HPDE6-E6E7 (cell line): ENCODE measurements around the gene BRF1.

Experiments
- DNase-seq: peaks from one replicate; pipeline ENCODE4 v3.0.0; 2011; ENCODE audit warnings: missing footprints; ENCODE audit errors: extremely low spot score

Gene BRF1

DNA sequence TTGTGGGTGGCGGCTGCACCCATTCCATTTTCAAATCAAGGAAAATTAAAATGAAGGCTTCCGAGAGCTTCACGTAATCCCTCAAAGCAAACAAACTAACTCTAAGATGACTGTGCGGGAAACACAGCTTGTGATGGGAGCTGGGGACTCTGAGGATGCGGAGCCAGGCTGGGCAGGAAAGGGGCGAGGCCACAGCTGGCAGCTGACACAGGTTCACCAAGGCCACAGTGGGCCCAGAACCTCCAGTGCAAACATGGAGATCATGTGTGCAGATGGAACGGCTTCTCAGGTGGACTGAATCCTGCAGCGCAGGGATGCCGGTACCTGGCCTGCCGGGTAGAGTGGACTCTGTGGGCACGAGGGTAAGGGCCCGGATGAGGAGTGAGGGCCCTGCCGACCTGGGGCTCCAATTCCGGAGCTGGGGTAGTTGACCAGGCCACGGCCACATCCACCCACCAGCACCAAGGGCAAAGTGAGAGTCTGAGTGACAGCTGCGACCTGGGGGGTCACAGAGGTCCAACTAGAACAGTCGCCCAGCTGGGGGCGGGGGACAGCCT is 71.6 kb downstream of the BRF1 start:
- no peak for DNase-seq

DNA sequence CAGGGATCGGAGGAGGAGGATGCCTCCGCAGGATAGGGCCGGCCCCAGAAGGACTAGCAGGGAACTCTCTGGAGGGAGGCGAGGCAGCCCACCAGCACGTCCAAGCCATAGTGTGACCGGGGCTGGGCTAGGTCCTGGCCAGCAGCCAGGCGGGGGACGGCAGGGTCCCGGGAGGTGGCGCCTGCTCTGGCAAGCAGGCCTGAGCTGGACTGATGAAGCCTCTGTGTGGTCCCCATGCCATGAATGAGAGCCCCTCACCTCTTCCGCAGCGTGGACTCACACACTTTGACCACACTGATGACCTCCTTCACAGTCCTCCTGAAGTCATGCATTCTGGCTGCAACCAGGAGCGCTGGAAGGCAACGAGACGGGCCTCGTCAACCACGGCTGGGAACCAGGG is 72.2 kb downstream of the BRF1 start:
- DNase-seq = no peak

DNA sequence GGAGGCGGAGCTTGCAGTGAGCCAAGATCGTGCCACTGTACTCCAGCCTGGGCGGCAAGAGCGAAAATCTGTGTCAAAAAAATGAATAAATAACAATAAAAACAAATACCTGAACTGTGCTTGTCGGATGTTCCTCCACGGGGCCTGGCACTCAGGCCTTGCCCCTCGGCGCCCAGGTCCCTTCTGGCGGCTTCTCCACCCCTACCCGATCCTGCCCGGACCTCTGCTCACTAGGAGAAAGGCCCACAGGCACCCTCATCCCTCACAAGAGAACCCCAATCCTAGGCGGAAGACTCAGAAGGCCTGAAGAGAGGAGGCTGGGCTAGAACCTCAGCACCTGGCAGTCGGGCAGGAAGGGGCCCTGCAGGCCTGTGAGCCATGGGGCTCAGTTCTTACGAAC is 73.5 kb downstream of the BRF1 start:
- no peak for DNase-seq

DNA sequence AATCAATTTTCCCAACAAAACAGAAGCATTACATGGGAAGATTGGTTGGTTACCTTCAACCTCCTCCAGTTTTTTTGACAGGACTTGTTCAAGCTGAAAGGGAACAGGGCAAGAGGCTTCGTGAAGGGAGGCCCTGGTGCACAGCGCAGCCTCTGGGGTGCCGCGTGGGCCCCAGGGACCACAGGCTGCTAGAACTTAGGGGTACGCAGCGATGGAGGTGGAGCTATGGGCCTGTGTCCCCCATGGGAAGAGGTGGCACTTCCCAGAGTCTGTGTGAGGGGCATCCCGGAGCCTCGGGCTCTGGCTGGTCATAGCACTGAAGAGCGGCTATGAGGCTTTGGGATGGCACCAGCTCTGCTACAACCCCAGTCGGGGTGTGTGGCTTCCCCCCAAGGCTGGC is 74.6 kb downstream of the BRF1 start:
- DNase-seq = no peak

- DNase-seq = no peak
Measured at GRCh38 chr14:105224845-105225570, 75.8 kb downstream of the BRF1 start.

DNA sequence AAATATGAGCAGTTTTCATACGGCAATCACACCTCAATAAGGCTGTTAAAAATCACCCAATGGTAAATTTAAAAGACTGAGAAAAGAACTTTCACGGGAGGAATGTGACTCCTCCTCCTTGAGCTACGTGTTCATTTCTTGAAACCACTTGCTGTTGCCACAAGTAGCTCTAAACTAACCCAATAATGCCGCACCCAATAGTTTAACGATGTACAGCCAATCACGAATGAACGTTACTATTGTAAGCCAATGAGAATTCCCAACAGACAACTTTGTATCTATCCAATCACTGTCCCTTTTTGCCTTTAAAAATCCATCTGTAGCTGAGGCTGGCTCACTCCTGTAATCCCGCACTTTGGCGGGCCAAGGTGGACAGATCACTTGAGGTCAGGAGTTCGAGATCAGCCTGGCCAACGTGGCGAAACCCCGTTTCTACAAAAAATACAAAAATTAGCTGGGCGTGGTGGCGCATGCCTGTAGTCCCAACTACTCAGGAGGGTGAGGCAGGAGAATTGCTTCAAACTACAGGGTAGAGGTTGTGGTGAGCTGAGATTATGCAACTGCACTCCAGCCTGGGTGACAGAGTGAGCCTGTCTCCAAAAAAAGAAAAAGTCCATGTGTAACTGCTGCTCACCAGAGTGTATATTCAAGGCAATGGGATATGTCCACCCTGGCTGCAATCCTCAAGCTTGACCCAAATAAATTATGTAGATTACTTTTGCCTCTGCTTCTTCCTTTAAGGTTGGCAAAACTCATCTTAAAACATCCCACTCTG is 76.8 kb downstream of the BRF1 start:
- no peak for DNase-seq

GRCh38 chr14:105223260-105223659 is 77.5 kb downstream of the BRF1 start:
- no peak for DNase-seq

DNA sequence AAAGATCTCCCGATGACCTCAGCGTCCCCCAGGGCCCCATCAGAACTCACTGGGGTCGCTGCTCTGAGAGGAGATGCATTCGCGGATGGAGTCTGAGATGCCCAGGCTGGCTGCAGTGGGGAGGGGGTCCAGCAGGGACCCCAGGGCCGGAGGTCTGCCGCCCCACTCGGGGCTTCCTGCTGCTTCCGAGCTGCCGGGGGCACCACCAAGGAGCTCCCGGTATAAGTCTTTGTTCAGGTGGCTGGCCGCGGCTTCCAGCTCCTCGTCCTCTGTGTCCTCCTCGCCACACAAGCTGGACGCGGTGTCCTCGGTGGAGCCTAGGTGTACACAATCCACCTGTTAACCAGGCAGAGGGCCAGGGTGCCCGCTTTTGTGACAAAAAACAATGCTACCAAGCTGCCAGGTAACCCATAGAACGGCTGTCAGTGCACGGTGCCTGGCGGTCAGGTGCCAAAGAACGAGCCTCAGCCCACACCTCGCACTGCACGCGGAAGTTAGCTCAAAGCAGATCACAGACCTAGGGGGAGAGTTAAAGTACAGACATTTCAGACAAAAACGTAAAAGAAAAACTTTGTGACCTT is 79.1 kb downstream of the BRF1 start:
- DNase-seq = no peak

DNA sequence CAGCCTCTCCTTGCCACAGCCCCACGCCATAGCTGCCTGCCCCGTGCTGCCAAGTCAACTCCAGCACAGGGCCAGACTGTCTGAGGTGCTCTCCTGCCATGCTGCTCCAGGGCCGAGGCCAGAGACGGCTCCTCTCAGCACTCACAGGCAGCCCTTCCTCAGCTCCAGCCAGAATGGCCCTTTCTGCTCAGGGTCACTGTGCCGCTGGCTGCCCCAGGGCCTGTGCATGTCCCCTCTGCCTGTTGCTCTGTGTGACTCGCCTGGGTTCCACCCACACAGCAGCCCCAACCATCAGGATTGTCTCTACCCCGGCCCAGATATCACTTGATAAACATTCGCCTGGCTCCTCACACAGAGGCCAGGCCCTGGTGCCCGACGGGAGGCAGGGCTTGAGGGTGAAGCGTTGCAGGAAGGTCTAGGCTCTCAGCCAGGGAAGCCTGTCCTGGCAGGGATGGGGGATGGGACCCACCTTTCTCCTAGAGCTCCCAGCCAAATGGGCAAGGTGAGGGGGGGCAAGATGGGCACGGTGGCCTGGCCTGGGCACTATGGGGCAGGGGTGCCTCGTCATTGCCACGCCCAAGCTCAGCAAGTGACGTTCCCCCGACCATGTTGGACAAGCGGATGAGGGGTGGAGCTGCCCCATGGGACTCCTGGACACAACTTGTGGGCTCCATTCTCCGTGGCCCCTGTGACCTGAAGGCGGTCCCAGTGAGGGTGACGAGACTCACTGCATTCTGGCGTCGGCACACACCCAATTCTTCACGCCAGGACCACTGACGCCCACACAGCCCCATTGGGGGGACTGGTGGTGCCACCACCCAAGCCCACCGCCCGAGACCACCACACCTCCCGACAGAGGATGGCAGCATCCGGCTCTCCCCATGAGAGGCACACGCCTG is 79.9 kb downstream of the BRF1 start:
- no peak for DNase-seq

DNA sequence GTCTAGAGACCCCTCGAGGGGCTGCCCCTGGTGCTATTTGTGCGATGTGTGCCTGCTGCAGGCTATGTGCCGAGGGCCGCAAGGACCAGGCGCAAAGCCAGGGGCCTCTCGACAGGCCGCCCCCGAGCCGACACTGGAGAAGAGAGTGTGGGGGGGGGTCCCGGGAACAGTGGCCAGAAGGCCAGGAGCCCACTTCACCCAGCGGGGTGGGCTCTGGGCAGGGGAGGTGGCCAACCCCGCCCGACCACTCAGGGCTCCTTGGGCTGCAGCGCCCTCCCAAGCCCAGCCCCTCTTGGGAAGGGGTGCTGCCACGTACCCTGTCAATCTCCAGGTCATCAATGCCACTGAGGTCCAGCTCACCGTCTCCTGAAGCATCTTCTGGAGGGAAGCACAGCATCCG is 81.0 kb downstream of the BRF1 start:
- DNase-seq = no peak

GRCh38 chr14:105219043-105219612 is 81.7 kb downstream of the BRF1 start:
- no peak for DNase-seq

GRCh38 chr14:105218611-105219010 is 82.2 kb downstream of the BRF1 start:
- no peak for DNase-seq

DNA sequence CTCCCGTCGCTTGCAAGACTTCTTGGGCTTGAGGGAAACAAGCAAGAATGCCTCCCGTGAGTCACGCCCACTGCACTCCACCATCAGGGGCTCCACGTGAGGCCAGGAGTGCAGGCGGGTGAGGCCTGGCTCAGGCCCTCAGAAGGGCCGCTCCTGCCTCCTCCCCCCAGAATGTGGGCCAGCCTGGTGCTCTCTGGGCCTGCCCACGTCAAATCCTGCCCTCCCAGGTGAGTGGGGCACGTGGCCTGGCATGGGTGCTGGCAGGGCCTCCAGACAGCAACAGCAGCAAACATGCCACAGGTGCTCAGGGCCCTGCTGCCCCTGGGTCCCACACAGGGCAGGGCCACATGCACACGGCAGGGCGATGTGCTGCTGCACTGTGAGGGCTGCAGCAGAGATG is 83.0 kb downstream of the BRF1 start:
- DNase-seq = no peak

GRCh38 chr14:105216490-105217247 is 84.1 kb downstream of the BRF1 start:
- DNase-seq = no peak

DNA sequence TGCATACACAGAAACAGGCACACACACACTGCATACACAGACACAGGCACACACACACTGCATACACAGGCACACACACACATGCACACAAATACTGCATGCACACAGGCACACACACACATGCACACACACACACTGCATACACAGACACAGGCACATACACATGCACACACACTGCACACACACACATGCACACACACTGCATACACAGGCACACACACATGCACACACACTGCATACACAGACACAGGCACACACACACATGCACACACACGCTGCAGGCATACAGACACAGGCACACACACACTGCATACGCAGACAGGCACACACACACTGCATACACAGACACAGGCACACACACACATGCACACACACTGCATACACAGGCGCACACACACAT is 85.2 kb downstream of the BRF1 start:
- DNase-seq = no peak

DNA sequence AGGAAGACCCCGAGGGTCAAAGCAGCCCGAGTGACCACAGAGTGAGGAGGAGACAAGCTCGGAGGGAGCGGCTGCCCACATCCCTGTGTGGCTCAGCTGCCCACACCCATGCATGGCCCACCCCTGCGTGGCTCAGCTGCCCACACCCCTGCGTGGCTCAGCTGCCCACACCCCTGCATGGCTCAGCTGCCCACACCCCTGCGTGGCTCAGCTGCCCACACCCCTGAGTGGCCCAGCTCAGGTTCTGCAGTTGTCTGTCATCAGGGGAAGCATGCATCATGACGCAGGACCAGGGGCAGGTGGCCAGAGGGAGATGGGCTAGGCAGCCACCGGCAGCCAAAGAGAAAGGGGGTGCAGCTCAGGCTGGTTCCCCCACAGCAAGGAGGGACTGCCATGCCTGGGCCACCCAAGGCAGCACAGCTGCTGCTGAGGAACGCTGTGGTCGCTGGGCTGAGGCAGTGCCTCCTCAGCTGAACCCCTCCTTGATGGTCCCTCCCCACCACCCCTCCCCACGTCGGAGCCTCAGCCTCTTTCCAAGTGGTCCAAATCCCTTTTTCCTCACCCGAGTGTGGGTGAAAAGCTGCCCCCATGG is 86.4 kb downstream of the BRF1 start:
- DNase-seq = no peak

DNA sequence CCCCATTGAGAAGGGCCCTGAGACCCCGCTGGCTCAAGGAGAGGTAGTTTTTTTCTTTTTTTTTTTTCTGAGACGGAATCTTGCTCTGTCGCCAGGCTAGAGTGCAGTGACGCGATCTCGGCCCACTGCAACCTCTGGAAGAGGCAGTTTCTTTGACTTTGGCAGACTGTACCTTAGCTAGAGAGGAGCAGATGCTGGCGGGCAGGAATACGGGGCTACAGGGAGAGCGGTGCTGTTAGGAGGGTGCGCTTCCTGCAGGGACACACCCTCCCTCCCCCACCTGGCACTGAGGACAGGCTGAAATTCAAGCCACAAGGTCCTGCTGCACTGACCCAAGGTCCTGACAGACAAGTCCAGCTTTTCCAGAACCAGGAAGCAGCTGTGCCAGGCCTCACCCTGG is 87.4 kb downstream of the BRF1 start:
- DNase-seq = no peak

DNA sequence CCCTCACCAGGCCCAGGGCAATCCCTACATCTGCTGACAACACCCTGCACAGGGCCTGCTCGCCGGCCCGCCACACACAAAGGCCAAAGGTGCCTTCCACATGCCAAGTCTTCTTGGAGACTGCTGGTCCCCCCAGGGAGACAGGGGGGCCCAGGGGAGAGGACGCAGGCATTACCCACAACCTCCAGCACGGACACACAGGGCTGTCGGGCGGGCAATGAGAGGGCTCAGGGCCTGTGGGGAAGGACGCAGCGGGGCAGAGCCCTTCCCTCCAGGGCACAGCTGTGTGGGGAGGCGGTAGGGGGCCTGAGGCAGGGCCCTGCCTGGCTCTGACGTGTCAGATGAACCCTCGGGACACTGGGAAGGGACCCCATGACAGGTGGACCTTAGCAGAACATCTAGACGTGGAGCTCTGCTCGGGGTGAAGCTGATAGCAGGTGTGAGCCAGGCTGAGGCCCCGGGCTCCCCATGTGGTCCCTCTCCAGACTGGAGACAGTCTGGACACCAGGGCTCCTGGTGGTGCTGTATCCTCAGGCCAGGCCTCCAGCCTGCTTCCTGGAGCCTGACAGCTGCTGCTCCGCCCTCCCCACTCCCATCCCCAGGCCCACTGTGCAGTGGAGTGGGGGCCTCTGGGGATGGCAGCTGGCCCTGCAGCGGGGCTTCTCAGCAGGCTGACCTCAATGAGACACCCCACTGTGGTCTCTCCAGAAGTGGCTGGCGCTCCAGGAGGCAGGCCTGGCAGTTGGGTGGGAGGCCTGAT is 88.1 kb downstream of the BRF1 start:
- no peak for DNase-seq

- no peak for DNase-seq
Measured at GRCh38 chr14:105211758-105212089, 89.1 kb downstream of the BRF1 start.
